Measurements from ENCODE around the gene ARMC7.
"Not testable (repeated sequence)": the region's sequence is repeated elsewhere in the genome, so short reads cannot be mapped to it uniquely, and the experiment has no call there.

Gene ARMC7

GRCh38 chr17:75155191-75155601, 45.4 kb downstream of the ARMC7 start:
- no peak for DNase-seq

- DNase-seq: not testable (repeated sequence)
Measured at GRCh38 chr17:75158480-75158879, 48.7 kb downstream of the ARMC7 start.

- no peak for DNase-seq
Measured at GRCh38 chr17:75159196-75160031, 49.6 kb downstream of the ARMC7 start.

- DNase-seq: no peak
Measured at GRCh38 chr17:75160211-75160610, 50.4 kb downstream of the ARMC7 start.

GRCh38 chr17:75163074-75163473, 53.3 kb downstream of the ARMC7 start:
- no peak for DNase-seq

- DNase-seq: not testable (repeated sequence)
Measured at GRCh38 chr17:75164606-75165005, 54.8 kb downstream of the ARMC7 start.

- DNase-seq: no peak
Measured at GRCh38 chr17:75168998-75169397, 59.2 kb downstream of the ARMC7 start.

GRCh38 chr17:75173526-75173925, 63.8 kb downstream of the ARMC7 start:
- no peak for DNase-seq

GRCh38 chr17:75174996-75175395, 65.2 kb downstream of the ARMC7 start:
- no peak for DNase-seq

- no peak for DNase-seq
Measured at GRCh38 chr17:75176625-75177024, 66.9 kb downstream of the ARMC7 start.

GRCh38 chr17:75178453-75178852, 68.7 kb downstream of the ARMC7 start:
- DNase-seq: no peak
